Measurements from ENCODE around the gene AFF3.

DNA sequence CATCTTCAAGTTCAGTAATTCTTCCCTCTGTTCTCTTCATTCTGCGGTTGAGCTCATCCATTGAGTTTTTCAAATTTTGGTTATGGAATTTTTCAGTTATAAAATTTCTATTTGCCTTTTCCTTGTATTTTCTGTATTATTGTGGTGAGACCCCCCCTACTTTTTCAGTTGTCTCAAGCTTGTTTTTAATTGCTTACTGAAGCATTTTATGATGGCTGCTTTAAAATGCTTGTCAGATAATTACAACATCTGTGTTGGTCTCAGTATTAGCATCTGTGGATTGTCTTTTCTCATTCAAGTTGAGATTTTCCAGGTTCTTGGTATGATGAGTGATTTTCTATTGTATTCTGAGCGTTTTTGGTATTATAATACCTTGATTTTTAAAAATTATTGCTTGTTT is 531.4 kb downstream of the AFF3 start:
- TF ChIP-seq, protein P1, sequence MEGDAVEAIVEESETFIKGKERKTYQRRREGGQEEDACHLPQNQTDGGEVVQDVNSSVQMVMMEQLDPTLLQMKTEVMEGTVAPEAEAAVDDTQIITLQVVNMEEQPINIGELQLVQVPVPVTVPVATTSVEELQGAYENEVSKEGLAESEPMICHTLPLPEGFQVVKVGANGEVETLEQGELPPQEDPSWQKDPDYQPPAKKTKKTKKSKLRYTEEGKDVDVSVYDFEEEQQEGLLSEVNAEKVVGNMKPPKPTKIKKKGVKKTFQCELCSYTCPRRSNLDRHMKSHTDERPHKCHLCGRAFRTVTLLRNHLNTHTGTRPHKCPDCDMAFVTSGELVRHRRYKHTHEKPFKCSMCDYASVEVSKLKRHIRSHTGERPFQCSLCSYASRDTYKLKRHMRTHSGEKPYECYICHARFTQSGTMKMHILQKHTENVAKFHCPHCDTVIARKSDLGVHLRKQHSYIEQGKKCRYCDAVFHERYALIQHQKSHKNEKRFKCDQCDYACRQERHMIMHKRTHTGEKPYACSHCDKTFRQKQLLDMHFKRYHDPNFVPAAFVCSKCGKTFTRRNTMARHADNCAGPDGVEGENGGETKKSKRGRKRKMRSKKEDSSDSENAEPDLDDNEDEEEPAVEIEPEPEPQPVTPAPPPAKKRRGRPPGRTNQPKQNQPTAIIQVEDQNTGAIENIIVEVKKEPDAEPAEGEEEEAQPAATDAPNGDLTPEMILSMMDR (IDR thresholded peaks at IDR 0.05 in 2 of 3, conservative IDR thresholded peaks at IDR 0.05 in 1 of 3; ENCODE audit: borderline replicate concordance in 1 of 3, insufficient read depth in 1 of 3, low read depth in 2 of 3, low read length in 2 of 3) = no peak
- no peak for TF ChIP-seq MAX (IDR thresholded peaks at IDR 0.05)
- no peak for TF ChIP-seq YY1 (IDR thresholded peaks at IDR 0.05; ENCODE audit: extremely low read depth, insufficient replicate concordance, low read depth, low read length)
- TF ChIP-seq EZH2 (IDR thresholded peaks at IDR 0.05) = no peak
- TF ChIP-seq POLR2AphosphoS5 (IDR thresholded peaks at IDR 0.05; ENCODE audit: low read depth, low read length) = no peak
- no peak for TF ChIP-seq EZH2phosphoT487 (IDR thresholded peaks at IDR 0.05; ENCODE audit: borderline replicate concordance)
- no peak for TF ChIP-seq POLR2A (IDR thresholded peaks at IDR 0.05; ENCODE audit: borderline replicate concordance, extremely low read depth, insufficient read depth, insufficient read length)
- no peak for TF ChIP-seq ZBTB33 (IDR thresholded peaks at IDR 0.05; ENCODE audit: extremely low read depth, insufficient replicate concordance, low read length)
- TF ChIP-seq JUND (IDR thresholded peaks at IDR 0.05) = no peak
- no peak for TF ChIP-seq ZFX (IDR thresholded peaks at IDR 0.05)
- no peak for TF ChIP-seq REST (IDR thresholded peaks at IDR 0.05; ENCODE audit: low read depth)
- TF ChIP-seq, protein P2, sequence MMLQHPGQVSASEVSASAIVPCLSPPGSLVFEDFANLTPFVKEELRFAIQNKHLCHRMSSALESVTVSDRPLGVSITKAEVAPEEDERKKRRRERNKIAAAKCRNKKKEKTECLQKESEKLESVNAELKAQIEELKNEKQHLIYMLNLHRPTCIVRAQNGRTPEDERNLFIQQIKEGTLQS (IDR thresholded peaks at IDR 0.05) = no peak
- no peak for TF ChIP-seq CEBPB (IDR thresholded peaks at IDR 0.05; ENCODE audit: low read depth)

All from HCT116 (cell line).